GM12874 (cell line): ENCODE data around the gene HLA-E.

Experiments
- TF ChIP-seq, protein P1 (sequence below): IDR thresholded peaks from 2 replicates; pipeline ENCODE4 v1.5.1; 2011; ENCODE audit warnings: low read depth, mild to moderate bottlenecking, control low read depth, low read length, moderate library complexity; ENCODE audit not compliant: insufficient read depth

Gene HLA-E

DNA sequence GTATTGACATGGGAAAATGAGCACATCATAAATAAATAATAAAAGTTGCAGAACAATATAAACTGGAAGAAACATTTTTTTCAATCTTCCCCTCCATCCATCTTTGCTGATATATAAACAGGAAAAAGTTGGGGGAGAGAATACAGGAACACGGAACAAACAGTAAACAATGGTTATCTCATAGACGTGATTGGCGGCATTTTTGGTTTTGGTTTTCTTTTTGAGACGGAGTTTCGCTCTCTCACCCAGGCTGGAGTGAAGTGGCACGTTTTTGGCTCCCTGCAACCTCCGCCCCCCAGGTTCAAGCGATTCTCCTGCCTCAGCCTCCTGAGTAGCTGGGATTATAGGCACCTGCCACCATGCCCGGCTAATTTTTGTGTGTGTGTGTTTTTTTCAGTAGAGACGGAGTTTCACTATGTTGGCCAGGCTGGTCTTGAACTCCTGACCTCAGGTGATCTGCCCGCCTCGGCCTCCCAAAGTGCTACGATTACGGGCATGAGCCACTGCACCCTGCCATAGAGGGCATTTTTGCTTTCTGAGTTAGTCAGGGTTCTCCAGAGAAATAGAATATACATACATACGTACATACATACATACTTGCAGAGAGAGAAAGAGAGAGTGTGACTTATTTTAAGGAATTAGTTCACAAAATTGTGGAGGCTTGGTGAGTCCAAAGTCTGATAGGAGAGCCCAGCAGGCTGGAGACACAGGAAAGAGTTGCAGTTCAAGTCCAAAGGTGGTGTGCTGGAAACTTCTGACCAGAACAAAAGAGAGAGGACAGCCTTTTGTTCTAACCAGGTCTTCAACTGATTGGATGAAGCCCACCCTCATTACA is 44.4 kb downstream of the HLA-E start:
- TF ChIP-seq, protein P1, sequence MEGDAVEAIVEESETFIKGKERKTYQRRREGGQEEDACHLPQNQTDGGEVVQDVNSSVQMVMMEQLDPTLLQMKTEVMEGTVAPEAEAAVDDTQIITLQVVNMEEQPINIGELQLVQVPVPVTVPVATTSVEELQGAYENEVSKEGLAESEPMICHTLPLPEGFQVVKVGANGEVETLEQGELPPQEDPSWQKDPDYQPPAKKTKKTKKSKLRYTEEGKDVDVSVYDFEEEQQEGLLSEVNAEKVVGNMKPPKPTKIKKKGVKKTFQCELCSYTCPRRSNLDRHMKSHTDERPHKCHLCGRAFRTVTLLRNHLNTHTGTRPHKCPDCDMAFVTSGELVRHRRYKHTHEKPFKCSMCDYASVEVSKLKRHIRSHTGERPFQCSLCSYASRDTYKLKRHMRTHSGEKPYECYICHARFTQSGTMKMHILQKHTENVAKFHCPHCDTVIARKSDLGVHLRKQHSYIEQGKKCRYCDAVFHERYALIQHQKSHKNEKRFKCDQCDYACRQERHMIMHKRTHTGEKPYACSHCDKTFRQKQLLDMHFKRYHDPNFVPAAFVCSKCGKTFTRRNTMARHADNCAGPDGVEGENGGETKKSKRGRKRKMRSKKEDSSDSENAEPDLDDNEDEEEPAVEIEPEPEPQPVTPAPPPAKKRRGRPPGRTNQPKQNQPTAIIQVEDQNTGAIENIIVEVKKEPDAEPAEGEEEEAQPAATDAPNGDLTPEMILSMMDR = no peak

DNA sequence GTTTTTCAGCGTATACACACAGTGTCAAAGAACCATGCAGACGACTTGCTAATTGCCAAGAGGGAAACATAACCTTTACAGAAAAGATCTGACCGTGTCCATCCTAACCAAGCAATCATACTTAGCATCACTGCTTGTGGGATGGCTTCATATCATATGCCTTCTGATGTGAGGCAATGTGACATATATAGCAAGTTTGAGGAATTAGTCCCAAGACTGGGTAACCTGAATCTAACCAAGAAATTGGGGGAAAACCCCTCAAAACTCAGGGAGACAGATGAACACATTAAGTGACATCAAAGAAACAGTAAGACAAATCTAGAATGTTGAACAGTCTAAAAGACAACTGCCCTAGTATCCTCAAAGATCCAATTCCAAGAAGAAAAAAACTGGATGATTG is 48.6 kb downstream of the HLA-E start:
- TF ChIP-seq, protein P1 = no peak

DNA sequence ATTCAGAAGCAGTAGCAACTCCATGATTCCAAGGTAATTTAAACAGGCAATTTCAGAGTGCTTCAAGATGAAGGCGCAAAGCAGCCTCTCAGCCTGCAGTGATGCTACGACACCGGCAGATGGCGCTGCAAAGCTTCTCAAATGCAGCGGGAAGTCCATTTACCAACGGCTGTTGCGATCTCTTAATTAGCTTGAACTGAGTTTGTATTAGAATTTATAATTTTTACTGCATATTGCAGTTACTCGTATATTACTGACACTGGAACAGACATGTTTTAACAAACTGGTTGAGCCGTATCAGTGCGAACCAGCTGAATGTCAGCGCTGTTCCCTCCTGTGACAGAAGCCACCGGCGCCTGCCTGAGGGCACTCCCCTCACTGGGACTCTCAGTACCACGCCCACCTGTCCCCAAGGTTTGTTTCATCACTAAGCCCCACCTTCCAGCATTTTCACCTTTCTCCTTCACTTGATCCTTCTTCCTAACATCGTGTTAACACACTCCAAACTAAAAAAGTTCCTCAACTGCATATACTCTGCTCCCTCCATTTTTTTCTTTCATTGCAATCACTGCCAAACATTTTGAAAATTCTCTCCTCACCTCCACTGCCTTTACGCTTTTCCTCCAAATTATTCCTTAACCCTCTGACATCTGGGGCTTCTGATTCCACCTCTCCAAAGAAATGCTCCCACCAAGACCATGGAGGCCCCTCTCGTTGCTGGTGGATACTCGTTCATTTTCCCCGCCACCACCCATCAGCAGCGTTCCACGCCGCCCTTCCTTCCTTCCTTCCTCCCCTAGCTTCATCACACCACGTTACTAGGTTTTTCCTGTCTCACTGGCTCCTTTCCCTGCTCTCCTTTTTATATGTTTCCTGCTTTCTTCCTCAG is 52.5 kb downstream of the HLA-E start:
- TF ChIP-seq, protein P1 = peak; percentile 93

DNA sequence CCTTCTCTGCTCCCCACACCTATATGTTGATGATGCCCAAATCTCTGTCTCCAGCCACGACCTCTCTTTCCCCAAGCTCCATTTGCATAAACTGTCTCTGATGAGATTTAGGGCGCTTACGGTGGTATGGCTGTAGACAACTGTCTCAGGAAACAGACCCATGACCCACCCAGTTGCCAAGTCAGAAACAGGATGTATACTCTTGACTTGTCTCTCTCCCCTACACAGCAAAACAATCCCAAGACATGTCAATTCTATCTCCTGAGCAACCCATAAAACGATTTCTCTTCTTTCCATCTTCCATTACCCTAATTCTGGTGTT is 53.1 kb downstream of the HLA-E start:
- TF ChIP-seq, protein P1 = no peak

DNA sequence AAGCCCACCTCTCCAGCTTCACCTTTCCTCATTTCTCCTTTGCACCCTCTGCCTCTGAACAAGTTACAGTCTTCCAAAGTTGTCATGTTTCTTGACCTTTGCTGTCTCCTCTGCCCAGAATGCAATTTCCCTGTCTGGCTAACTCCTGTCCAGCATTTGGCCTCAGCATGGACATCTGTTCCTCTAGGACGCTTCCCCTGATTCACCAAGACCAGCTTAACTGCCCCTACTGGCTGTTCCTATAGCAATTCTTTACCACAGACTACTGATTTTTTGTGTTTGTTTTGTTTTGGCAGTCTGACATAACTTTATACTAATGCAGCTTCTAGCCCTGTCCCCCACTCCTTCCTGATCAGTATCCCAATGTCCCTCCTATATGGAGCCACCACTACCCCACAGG is 53.6 kb downstream of the HLA-E start:
- TF ChIP-seq, protein P1 = no peak
